M059J (cell line): ENCODE results near the gene TTC12. TPM values are rescaled to one million over a fixed set of nuclear protein-coding genes. Genes with fewer than 3 reads are reported as not detected.
A peak's percentile ranks its signal among the peaks of the same experiment; 100 is the strongest.

ENCODE experiments used
- DNase-seq: peaks from one replicate; pipeline ENCODE4 v3.0.0-alpha.2; 2012; ENCODE audit warnings: low read depth
- total RNA-seq: library from RNA; depleted of rRNA; stranded (reverse); fragments of >200 nt; shearing (Covaris generic); gene quantifications from 2 replicates; pipeline ENCODE4 v1.2.3, GENCODE V29; 2014

Gene TTC12
- total RNA-seq, 1 experiment from 2014 or later, result 6.7 TPM

DNA sequence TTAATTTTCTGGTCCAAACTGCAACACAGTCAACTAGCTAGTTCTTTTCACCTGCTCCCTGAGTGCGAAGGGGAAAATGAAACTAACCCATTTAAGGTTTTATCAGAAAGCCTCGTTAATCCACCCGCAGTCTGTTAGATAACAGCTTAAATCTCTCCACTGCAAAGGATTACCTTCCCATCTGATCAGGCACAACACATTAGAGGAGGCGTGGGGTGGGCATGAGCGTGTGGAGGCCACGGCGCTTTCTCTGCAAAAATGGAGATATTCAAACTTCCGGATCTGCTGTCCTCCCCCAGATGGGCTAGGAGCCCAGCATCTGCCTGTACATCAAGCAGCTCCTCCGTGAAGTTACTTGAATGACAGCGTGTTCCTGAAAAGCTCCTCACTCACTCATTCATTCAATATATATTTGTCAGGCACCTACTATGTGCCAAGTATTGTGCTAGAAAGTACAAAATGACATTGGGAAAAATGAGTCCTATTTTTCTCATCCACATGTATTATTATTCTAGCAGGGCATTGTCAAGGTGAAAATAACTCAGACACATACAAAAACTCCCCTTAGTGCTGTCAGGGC, 59.7 kb downstream of the TTC12 start:
- DNase-seq, result no peak

DNA sequence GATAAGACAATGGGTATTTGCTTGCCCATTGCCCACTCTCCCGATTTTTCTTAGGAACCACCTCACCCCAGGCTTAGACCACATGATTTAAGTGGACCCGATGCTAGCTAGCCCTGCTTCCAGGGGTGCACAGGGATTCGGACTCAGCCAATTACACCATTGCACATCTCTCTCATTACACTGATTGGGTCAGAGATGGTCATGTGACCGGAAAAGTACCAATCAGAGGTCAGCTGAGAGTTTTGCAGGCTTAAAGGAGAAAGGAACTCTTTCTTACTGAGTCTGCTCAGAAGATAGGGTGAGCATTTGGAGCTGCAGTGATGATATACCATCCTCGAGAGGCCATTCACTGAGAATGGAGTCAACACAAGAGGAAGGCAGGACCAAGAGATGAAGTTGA, 61.0 kb downstream of the TTC12 start:
- DNase-seq, result no peak

DNA sequence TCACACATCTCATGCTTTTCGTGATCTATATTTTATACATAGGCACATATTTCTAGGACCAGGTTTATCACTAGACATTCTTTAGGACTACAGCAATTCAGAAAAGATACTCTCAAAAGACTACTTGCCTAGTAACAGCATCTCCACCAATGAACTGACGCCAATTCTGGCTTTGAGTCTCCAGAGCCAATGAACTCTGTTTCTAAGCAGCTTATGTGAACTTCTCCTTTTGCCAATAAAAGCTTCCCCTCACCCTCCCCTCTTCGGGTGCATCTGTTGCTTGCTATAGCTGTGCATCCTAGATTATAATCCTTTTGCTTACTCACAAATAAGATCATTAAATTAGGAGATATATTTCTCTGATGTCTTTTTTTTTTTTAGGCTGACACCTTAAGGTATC, 61.8 kb downstream of the TTC12 start:
- no peak for DNase-seq

DNA sequence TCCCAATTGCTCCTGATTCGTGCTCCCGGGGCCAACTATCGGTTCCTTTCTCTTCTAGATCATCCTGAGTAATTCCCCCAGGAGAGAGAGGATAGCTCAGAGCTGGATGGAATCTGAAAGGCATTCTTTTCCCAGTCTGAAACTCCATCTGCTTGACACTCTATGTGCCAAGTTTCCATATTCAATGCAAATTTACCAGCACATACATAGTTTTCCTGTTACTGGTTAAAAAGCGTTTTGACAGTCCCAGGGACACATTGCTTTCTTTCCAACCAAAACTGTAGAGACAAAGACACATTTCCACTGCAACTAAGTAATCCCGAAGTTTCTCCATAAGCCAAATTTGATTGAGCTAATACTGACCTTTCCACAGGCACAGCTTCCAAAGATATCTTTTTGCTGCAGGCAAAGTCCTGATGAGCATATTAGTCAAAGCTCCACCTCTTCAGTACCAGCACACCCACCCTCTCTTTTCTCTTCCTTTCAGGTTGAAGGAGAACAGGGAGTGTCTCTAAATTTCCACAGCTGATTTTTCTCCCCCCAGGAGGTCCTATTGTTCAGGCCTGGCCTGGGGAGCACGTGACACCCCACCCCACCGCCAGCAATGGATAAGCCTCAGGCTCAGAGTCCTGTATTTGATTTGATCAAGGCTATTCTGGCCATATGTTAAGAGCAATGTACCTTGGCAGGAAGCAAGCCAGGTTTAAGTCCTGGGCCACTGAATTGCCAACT, 63.5 kb downstream of the TTC12 start:
- DNase-seq, result no peak

DNA sequence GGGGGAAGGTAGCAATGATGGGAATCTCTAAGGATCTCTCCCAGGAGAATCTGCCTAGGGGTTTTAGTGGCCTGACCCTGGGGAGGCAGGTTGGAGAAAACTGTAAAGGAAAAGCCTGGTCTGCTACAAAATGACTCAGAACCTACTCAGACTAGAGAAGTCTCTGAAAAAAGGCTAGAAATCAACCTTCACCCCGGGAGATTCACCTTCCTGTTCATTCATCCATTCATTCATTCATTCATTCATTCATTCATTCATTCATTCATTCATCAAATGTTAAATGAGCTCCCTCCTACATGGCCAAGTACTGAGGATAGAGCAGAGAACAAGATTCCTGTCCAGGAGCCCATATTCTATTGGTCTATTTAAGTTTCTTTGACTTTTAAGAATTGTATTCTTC, 64.3 kb downstream of the TTC12 start:
- no peak for DNase-seq

DNA sequence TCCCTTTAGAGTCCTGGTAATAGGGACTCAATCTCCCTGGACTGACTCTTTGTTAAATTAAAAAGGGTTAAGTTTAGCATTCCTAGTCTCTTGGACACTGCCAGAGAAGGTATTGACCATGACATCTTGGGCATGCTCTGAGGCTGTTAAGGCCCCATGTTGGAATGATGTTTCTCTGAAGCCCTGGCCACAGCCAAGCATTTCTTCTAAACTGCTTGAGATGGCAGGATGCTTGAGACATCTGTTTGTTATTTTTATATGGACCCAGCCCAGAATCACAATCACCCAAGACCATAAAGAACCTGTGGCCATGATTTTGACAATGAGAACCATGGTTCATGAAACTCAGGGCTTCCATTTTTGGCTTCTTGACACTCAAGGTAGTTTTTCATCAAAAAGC, 67.7 kb downstream of the TTC12 start:
- DNase-seq, result no peak

DNA sequence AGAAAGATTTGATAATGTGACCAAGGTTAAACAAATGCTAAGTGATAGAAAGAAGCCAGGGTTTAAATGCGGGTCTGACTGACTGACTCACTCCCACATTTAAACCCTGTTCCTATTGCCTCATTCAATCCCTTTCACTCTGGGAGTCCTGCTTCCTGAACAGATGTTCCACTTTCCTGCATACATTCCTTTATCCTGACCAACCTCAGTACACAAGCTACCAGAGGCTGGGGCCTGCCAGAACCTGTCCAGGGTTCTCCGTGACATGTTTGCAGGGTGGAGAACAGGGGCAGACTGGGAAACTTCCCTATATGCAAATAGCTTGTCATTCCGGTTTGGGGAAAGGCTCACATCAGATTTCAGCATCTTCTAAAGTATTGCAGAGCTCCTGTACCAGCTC, 70.2 kb downstream of the TTC12 start:
- peak; percentile 77 for DNase-seq

DNA sequence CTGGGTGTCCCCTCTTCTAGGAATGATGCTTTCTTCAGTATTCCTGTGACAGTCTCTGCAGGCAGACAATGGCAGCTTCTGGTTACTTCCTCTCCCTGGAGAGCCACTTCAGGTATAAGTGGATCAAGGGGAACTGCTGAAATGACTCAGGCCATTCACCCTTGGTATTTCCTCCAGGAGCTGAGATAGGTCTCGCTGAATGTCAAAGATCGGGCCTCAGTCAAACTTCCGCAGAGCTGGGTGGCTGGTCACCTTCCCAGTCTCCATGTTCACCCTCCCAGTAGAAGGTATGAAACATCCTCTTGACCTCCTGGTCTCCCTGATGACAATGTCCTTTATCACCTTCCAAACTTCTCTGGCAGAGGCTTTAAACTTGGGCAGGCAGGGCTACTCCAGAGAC, 71.4 kb downstream of the TTC12 start:
- DNase-seq, result no peak

DNA sequence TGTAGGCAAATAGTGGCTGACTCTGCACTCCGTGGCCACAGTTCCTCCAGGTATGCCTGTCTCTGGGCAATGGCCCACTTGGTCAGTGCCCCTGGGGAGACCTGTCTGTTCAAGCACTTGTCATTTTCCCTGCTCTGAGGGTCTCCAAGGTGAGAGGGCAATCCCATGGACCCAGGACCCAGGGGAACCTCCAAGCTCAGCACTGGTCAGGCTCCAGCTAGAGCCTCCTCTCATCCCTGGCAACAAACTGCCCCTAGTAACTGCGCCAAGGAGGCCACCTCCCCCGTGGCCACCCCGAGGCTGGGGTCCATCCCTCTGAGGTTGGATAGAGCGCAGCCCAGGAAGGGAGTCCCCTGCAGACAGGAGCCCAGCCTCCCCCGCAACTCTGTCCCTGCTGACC, 72.5 kb downstream of the TTC12 start:
- DNase-seq, result no peak

DNA sequence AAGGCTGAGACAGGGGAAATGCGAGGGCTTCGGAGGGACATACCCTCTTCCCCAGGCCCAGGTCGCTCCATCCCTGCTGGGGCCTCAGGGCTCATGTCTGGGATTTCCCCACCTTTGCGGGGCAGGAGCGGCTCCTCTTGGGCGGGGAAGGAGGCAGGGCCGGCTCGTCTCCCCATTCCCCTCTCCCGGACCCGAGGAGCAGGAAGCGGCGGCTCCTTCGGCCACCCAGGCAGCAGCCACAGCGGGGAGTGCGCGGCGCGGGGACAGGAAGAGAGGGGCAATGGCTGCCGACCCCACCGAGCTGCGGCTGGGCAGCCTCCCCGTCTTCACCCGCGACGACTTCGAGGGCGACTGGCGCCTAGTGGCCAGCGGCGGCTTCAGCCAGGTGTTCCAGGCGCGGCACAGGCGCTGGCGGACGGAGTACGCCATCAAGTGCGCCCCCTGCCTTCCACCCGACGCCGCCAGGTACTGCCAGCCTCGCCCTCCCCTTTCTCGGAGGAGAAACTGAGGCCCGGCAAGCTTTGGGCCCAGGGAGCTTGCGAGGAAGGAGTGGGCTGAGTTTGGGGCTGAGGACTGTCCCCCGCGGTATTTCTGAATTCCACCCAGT, 73.3 kb downstream of the TTC12 start, which contains the start of gene ANKK1:
ANKK1 (plus strand) TSS at position 175 of the 607 bp plus-strand sequence; CDS start at position 281, 106 bp downstream.
- DNase-seq, result no peak

DNA sequence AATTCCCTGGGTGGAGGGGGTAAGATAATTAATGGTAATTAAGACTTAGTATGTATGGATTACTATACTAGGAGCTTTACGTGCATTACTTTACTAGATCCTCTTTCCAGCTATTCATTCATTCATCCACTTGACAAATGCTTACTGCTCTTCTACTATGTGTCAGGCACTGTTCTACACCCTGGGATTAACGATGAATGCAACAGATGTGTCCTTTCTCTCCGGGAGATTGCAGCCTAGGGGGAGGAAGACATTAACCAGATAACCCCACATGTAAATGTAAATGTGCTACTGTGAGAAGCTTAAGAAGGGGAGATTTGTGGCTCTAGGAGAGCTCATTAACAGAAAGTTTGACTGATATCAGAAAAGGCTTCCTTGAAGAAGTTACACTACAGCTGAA, 74.9 kb downstream of the TTC12 start:
- no peak for DNase-seq

DNA sequence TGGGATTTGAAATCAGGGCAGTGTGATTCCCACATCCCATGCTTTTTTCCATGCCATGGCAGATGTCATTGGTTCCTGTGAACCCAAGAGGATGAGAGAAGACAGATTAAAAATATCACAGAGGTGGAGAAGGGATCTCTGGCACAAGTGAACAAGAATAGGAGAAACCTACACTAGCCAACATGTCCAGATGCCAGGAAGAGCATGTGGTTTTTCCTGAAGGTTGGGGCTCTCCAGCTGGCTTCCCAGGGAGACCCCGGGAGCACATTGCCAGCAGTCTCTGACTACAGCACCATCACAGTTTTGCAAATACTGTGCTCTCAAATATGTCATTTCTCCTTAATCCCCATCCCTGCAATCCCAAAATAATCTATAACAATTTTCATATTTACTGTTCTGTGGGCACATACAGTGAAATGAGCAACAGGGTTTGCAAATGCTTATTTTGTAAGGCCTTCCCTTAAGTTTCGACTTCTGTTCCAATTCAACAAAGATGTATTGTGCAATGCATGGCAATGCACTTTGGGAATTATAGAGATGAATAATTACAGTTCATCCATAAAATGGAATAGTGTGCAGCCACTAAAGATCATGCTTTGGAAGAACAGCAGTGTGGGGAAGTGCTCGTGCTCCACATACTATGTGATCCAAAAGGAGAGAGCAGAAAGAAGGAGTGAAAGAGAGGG, 78.0 kb downstream of the TTC12 start:
- DNase-seq, result no peak

DNA sequence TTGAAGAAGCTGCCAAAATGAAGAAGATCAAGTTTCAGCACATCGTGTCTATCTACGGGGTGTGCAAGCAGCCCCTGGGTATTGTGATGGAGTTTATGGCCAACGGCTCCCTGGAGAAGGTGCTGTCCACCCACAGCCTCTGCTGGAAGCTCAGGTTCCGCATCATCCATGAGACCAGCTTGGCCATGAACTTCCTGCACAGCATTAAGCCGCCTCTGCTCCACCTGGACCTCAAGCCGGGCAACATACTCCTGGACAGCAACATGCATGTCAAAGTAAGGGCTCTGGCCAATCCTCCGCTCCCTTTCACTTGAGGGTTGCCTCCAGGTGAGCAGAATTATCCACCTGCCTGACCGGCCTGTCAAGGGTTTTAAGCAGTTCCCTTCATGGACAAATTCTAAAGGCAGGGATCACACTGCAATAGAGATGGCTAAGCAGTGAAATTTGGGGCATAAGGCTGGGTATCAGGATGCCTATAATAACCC, 79.2 kb downstream of the TTC12 start:
- DNase-seq, result no peak

DNA sequence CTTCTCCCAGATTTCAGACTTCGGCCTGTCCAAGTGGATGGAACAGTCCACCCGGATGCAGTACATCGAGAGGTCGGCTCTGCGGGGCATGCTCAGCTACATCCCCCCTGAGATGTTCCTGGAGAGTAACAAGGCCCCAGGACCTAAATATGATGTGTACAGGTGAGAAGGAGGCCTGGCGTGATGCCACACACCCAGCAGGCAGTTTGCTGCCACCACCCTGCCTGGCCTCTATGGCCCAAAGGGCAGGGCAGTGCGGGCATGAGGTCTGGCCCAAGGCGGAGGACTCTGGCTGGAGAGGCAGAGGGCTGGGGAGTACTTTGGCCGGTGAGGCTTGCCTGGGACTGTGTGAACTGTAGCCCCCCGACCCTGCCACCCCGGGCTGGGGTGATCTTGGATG, 80.5 kb downstream of the TTC12 start:
- DNase-seq, result no peak

DNA sequence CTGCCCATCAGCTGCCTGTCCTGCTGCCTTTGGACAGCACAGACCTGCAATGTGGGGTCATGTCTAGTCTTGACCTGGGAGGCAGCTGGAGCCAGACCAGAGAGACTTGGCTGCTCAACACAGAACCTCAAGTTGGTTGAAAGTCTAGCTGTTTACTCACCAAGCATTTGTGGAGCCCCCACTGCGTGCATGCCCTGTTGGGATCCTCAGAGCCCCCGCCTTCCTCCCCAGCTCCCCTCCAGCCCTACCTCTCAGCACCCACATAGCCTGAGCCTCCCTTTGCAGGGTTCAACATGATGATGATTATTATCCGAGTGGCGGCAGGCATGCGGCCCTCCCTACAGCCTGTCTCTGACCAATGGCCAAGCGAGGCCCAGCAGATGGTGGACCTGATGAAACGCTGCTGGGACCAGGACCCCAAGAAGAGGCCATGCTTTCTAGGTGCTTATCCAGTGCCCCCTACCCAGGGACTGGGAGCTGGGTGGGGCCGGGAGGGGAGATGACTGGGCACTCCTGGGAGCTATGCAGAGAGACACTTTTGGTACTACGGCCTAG, 81.5 kb downstream of the TTC12 start:
- no peak for DNase-seq

DNA sequence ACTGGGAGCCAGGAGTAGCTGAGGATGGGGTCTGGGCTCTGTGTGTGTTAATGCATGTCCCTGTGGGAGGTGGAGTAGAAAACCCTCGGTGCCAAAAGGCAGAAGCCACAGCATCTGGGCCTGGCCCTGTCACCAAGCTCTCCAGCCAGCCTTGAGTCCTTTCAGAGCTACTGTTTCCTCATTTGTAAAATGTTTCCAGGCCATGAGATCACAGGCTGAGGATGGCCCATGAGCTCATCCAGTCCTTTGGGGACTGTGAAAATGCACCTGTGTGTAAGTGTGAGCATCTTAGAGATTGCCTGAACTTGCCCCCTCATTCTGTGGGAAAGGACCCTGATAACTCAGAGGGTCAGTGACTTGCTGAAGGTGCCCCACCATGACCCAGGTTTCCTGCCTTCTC, 82.3 kb downstream of the TTC12 start:
- no peak for DNase-seq

DNA sequence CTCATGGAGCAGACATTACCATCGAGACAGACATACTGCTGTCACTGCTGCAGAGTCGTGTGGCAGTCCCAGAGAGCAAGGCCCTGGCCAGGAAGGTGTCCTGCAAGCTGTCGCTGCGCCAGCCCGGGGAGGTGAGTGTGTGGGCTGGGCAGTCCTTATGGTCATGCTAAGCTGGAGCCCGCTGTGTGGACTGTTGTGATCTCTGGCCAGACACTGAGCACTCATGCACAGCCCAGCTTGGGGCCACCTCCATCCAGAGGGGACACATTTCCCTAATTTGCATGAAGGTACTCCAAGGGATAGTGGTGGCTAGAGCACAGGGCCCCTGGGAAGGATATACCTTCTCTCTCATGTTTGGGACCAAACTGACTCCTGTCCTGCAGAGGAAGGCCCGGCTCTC, 82.8 kb downstream of the TTC12 start:
- no peak for DNase-seq

DNA sequence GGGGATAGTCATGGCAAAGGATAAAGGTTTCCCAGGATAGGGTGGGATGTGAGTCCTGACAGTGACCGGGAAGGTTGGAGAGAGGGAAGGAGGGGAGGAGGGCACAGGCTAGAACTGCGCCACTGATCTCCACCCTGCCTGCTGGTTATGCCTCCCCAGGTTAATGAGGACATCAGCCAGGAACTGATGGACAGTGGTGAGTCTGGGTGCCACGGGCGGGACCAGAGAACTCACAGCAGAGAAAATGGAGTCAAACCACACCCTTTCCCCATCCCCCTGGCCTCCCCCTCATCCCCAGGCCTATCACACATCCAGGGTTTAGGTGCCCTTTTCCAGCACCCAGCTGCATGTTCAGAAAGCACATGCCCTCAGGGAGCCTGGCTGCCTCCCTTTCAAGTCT, 83.4 kb downstream of the TTC12 start:
- no peak for DNase-seq

DNA sequence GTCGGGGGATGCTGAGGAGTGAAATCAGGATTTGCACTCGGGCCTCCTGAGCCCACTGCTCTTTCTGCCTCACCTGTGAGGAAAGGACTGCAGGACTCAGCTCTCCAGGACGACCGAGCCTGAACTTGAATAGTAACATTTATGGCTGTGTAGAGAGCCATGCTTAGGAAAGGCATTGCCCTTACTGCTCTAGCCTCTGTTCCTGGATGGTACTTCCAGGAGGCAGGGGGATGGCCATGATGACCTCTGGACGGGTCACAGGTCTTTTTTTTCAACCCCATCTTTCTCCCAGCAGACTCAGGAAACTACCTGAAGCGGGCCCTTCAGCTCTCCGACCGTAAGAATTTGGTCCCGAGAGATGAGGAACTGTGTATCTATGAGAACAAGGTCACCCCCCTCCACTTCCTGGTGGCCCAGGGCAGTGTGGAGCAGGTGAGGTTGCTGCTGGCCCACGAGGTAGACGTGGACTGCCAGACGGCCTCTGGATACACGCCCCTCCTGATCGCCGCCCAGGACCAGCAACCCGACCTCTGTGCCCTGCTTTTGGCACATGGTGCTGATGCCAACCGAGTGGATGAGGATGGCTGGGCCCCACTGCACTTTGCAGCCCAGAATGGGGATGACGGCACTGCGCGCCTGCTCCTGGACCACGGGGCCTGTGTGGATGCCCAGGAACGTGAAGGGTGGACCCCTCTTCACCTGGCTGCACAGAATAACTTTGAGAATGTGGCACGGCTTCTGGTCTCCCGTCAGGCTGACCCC, 84.5 kb downstream of the TTC12 start:
- DNase-seq, result no peak

DNA sequence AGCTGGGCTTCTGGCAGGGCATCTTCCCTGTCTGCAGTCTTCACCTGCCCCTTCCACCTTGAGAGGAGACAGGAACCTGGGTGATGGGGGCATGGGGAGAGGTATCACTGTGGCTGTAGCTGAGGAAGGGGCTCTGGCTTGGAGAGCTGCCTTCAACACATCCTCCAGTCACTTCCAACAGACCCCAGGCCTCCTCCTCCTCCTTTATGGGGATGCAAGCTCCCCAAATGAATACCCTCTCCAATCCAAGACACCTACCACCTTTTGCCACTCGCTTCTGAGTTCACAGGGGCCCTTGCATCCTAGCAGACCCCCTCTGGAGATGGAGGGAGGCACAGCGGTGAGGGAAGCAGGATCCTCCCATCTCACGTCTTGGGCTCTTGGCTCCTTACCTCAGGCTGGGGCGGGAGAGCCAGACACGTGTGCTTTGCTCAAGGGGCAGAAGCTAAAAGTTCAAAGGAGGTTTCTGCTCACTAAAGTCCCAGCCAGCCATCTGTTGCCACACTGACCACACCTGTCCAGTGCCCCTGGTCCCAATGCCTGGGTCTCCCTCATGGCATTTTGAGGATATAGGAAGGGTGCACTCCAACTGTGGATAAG, 86.3 kb downstream of the TTC12 start:
- DNase-seq, result no peak

DNA sequence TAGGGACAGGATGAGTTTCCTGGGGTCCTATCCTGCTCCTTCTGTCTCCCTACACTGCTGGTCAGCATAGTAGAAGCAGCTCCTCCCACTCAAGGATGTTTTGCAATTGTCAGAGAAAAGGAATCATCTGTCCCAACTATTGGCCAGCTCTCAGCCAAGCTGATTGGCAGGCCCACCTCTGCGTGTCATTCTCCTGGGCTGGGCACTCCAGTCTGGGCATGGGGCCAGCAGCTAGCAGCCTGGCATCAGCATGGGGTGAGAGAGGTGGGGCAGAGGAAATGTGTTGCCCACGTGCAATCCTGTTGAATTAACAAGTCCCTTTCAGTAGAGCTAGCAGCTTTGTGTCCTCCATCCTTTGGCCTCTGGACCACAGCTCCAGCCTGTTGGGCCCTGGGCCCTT, 87.3 kb downstream of the TTC12 start:
- peak; percentile 86 for DNase-seq
